ENCODE data around the gene UGT2B7. TPM values are rescaled to one million over a fixed set of nuclear protein-coding genes. Genes with fewer than 3 reads are reported as not detected.

Gene UGT2B7
- total RNA-seq: not detected in 2 replicates

GRCh38 chr4:69096111-69096656, at the start of gene UGT2B7:
TSS of gene UGT2B7 (plus strand) at chr4:69096474. CDS start at chr4:69096521, 47 bp downstream.

Other genes with a start within 250 kb of the UGT2B7 start
- not detected in 2 replicates for gene UGT2A3, start 144.7 kb upstream of the UGT2B7 start, total RNA-seq
- gene UGT2B11, start 118.3 kb downstream of the UGT2B7 start, total RNA-seq: not detected in 2 replicates
- gene UGT2B28, start 184.0 kb downstream of the UGT2B7 start, total RNA-seq: not detected in 2 replicates

Measured in bladder microvascular endothelial cell (primary cell).